ENCODE data around the gene LRPAP1. TPM values are rescaled to one million over a fixed set of nuclear protein-coding genes. Genes with fewer than 3 reads are reported as not detected.

LRPAP1 gene
- polyA plus RNA-seq, 1 donor from 2014 or later: 91.1 TPM

GRCh38 chr4:3488820-3489219, 43.4 kb downstream of the LRPAP1 start:
- H3K4me2 ChIP-seq (ENCODE audit: low read length): no peak overlapping the region
- H3K9me2 ChIP-seq (ENCODE audit: insufficient read depth, low read length): no peaks in the 10 kb centered on the region
- H3K27me3 ChIP-seq (ENCODE audit: insufficient read depth, low read depth, low read length): no peaks in the 10 kb centered on the region

GRCh38 chr4:3487861-3488260, 44.4 kb downstream of the LRPAP1 start:
- no peaks in the 10 kb centered on the region for H4K20me1 ChIP-seq (ENCODE audit: insufficient read depth)
- no peak overlapping the region for H3K4me2 ChIP-seq (ENCODE audit: low read length)
- no peaks in the 10 kb centered on the region for H3K9me3 ChIP-seq (ENCODE audit: low read length)
- no peaks in the 10 kb centered on the region for H3K9me2 ChIP-seq (ENCODE audit: insufficient read depth, low read length)
- no peaks in the 10 kb centered on the region for H3K27me3 ChIP-seq (ENCODE audit: insufficient read depth, low read depth, low read length)
- no peaks in the 10 kb centered on the region for H3K36me3 ChIP-seq (ENCODE audit: insufficient read depth, low read length)
- H3K79me2 ChIP-seq (replicated peaks; ENCODE audit: insufficient read depth, low read length): no peaks in the 10 kb centered on the region
- H3K4me3 ChIP-seq (ENCODE audit: low read length): no peak overlapping the region
- H3K9ac ChIP-seq (ENCODE audit: low read length): no peak overlapping the region
- no peak overlapping the region for H3K27ac ChIP-seq (ENCODE audit: low read length)
- no peaks in the 10 kb centered on the region for H3F3A ChIP-seq (ENCODE audit: insufficient read depth, low read length, poor library complexity, severe bottlenecking)
- TF ChIP-seq TAF1 (IDR thresholded peaks at IDR 0.05; ENCODE audit: low read depth) (no peak), RAD21 (conservative IDR thresholded peaks at IDR 0.05) (no peak), SMC3 (conservative IDR thresholded peaks at IDR 0.05; ENCODE audit: poor library complexity) (no peak), POLR2AphosphoS5 (IDR thresholded peaks at IDR 0.05) (no peak)
- H2AFZ ChIP-seq (ENCODE audit: low read depth, low read length): no peak overlapping the region

More at GRCh38 chr4:3488820-3489219, 43.4 kb downstream of the LRPAP1 start:
- no peak overlapping the region for H2AFZ ChIP-seq (ENCODE audit: low read depth, low read length)
- H4K20me1 ChIP-seq (ENCODE audit: insufficient read depth): no peaks in the 10 kb centered on the region
- no peak overlapping the region for H3K9ac ChIP-seq (ENCODE audit: low read length)
- H3K4me3 ChIP-seq (ENCODE audit: low read length): no peak overlapping the region
- no peak overlapping the region for H3K27ac ChIP-seq (ENCODE audit: low read length)
- no peaks in the 10 kb centered on the region for H3F3A ChIP-seq (ENCODE audit: insufficient read depth, low read length, poor library complexity, severe bottlenecking)
- H3K79me2 ChIP-seq (replicated peaks; ENCODE audit: insufficient read depth, low read length): no peaks in the 10 kb centered on the region
- no peaks in the 10 kb centered on the region for H3K36me3 ChIP-seq (ENCODE audit: insufficient read depth, low read length)
- H3K9me3 ChIP-seq (ENCODE audit: low read length): no peaks in the 10 kb centered on the region
- TF ChIP-seq MXI1 (conservative IDR thresholded peaks at IDR 0.05; ENCODE audit: poor library complexity, severe bottlenecking): no peak
- TF ChIP-seq SMC3 (conservative IDR thresholded peaks at IDR 0.05; ENCODE audit: poor library complexity): no peak
- TF ChIP-seq REST (IDR thresholded peaks at IDR 0.05; ENCODE audit: borderline replicate concordance): no peak
- TF ChIP-seq TAF1 (IDR thresholded peaks at IDR 0.05; ENCODE audit: low read depth): no peak
- TF ChIP-seq CTCF (IDR thresholded peaks at IDR 0.05; ENCODE audit: poor library complexity, severe bottlenecking): no peak
- no peak for TF ChIP-seq RAD21 (conservative IDR thresholded peaks at IDR 0.05)
- TF ChIP-seq POLR2AphosphoS5 (IDR thresholded peaks at IDR 0.05): no peak
- TF ChIP-seq EZH2 (IDR thresholded peaks at IDR 0.05; ENCODE audit: borderline replicate concordance, insufficient read depth, low read length, poor library complexity, severe bottlenecking): no peak
- TF ChIP-seq EP300 (conservative IDR thresholded peaks at IDR 0.05; ENCODE audit: poor library complexity, severe bottlenecking): no peak
